Calu3 (cell line): ENCODE results near the gene C1orf198. TPM values are rescaled to one million over a fixed set of nuclear protein-coding genes. Genes with fewer than 3 reads are reported as not detected.
"Not testable (repeated sequence)": the region's sequence is repeated elsewhere in the genome, so short reads cannot be mapped to it uniquely, and the experiment has no call there.

Experiments used
- BruUV-seq: library from RNA; stranded (reverse); fragments of 400-500 nt; replicated peaks from 2 replicates; lab custom pipeline; 2021; lab: Mats Ljungman, UMichigan
- CTCF ChIA-PET: fragments of 300-600 bp; sonication (Branson Sonifier 250); formaldehyde crosslinking; loops from one replicate; lab custom pipeline; 2022; ENCODE audit warnings: antibody characterized with exemption; lab: Charles Lee
- DNase-seq: peaks from one replicate; pipeline ENCODE4 v3.0.0; 2022
- H3K27ac Mint-ChIP-seq: one replicate; pipeline ENCODE4 v1.8.0; 2022; ENCODE audit warnings: mixed read lengths; ENCODE audit not compliant: unreplicated experiment
- H3K27me3 Mint-ChIP-seq: one replicate; pipeline ENCODE4 v1.8.0; 2022; ENCODE audit warnings: mixed read lengths; ENCODE audit not compliant: unreplicated experiment
- H3K36me3 Mint-ChIP-seq: one replicate; pipeline ENCODE4 v1.8.0; 2022; ENCODE audit warnings: mild to moderate bottlenecking, moderate library complexity, mixed read lengths; ENCODE audit not compliant: insufficient read depth, unreplicated experiment
- H3K4me1 Mint-ChIP-seq: one replicate; pipeline ENCODE4 v1.8.0; 2022; ENCODE audit warnings: mild to moderate bottlenecking, low read depth, mixed read lengths; ENCODE audit not compliant: unreplicated experiment
- H3K4me3 Mint-ChIP-seq: one replicate; pipeline ENCODE4 v1.8.0; 2022; ENCODE audit warnings: mild to moderate bottlenecking, low read depth, moderate library complexity, mixed read lengths; ENCODE audit not compliant: unreplicated experiment
- H3K9me3 Mint-ChIP-seq: one replicate; pipeline ENCODE4 v1.8.0; 2022; ENCODE audit warnings: low read depth, mixed read lengths; ENCODE audit not compliant: unreplicated experiment
- intact Hi-C: fragments of 100-400 bp; cut with micrococcal nuclease; formaldehyde crosslinking; loops from one replicate; pipeline ENCODE4 v1.10.0; 2022; ENCODE audit not compliant: unreplicated experiment
- total RNA-seq: library from RNA; stranded (reverse); gene quantifications from 2 replicates; pipeline ENCODE4 v1.2.3, GENCODE V29; 2022
- TF ChIP-seq, protein P1 (sequence below): fragments of 200-600 bp; IDR thresholded peaks from one replicate; pipeline ENCODE4 v1.8.0; 2022; ENCODE audit warnings: antibody characterized with exemption; ENCODE audit not compliant: unreplicated experiment

The C1orf198 gene
- total RNA-seq, 1 experiment from 2014 or later, result 80.4 TPM

DNA sequence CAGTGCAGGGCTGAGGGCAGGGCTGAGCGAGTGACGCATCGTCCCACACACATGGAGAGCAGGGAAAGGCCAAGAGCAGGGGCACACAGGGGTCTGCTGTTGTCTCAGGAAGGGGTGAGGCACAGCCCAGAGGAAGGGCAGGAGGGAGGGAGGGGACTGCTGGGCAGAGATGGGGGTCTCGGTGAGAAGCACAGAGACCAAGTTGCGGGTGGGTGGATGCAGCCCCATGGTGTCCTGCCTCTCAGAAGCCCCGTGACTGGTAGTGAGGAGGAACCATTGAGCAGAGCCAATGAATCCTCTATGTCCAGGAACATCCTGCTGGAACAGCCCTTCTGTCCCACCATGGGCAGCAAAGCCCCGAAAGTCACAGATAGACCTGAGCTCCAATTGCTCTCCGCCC lies 17.8 kb downstream of the C1orf198 start:
- Mint-ChIP-seq H3K27me3 (no peaks in the 10 kb centered on the region), H3K9me3 (no peaks in the 10 kb centered on the region), H3K36me3 (peaks cover 22% of the 10 kb centered on the region), H3K4me1 (peaks cover 44% of the 10 kb centered on the region), H3K4me3 (no peak overlapping the region), H3K27ac (peak overlapping the region; percentile 17)
- no TSS peak for BruUV-seq
- CTCF ChIA-PET, result no interaction called here
- DNase-seq, result no peak
- intact Hi-C loops, result no loop called here
- TF ChIP-seq, protein P1, sequence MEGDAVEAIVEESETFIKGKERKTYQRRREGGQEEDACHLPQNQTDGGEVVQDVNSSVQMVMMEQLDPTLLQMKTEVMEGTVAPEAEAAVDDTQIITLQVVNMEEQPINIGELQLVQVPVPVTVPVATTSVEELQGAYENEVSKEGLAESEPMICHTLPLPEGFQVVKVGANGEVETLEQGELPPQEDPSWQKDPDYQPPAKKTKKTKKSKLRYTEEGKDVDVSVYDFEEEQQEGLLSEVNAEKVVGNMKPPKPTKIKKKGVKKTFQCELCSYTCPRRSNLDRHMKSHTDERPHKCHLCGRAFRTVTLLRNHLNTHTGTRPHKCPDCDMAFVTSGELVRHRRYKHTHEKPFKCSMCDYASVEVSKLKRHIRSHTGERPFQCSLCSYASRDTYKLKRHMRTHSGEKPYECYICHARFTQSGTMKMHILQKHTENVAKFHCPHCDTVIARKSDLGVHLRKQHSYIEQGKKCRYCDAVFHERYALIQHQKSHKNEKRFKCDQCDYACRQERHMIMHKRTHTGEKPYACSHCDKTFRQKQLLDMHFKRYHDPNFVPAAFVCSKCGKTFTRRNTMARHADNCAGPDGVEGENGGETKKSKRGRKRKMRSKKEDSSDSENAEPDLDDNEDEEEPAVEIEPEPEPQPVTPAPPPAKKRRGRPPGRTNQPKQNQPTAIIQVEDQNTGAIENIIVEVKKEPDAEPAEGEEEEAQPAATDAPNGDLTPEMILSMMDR, result no peak

DNA sequence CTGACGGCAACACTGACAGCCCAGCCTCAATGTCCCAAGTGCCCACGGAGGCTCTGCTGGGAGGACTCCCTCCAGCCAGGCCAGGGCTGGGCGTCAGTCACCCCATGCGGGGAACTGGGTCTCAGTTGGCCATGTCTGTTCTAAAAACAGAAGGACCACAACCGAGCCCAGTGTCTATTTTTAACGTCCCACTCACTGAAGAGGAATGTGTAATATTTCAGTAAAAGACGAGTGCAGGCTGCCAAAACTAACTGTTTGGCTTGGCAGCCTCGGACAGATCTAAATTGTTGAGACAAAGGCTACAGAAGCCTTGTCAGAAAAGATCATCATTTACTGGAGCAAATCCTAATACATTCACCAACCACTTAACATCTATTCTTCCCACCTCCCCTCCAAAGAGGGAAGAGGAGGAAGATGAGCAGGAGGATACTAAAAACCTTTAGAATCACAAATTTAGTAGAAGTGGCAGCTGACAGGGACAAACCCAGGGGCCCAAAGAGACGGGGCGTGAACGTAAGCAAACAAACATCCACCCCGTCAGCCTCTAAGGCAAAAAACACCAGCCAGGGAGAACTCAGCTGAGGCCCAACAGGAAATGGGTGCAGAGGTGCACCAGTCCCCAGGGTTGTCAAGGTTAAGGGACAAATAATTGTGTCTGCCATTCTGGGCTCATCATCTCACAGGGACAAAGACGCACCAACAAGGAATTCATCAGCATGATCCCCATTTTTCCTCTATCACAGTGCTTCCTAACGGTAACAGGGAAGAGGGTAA lies 18.7 kb downstream of the C1orf198 start:
- no peaks in the 10 kb centered on the region for H3K27me3 Mint-ChIP-seq
- peak overlapping the region; percentile 17 for H3K27ac Mint-ChIP-seq
- intact Hi-C loops, result no loop called here
- TF ChIP-seq, protein P1, result no peak
- BruUV-seq, result no TSS peak
- CTCF ChIA-PET, result no interaction called here
- no peaks in the 10 kb centered on the region for H3K9me3 Mint-ChIP-seq
- no peak overlapping the region for H3K4me3 Mint-ChIP-seq
- DNase-seq, result no peak
- H3K4me1 Mint-ChIP-seq, result peaks cover 35% of the 10 kb centered on the region
- peaks cover 20% of the 10 kb centered on the region for H3K36me3 Mint-ChIP-seq

DNA sequence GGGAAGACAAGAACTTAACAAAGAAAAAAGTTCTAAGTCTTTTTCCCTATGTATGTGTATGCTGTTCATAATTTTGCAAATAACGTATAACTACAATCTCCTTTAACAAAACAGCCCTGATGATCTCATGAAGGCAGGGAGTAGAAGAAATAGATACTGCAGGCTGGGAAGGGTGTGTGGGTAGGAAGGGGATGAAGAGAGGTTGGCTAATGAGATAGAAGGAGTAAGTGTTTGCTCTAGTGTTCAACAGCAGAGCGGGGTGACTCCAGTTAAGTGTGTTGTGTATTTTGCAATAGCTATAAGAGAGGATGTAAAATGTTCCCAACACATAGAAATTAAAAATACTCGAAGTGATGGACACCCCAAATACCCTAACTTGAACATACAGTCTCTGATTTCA lies 20.1 kb downstream of the C1orf198 start:
- Mint-ChIP-seq H3K27me3 (no peaks in the 10 kb centered on the region), H3K9me3 (no peaks in the 10 kb centered on the region), H3K27ac (no peak overlapping the region), H3K4me3 (no peak overlapping the region), H3K36me3 (peaks cover 24% of the 10 kb centered on the region), H3K4me1 (peaks cover 28% of the 10 kb centered on the region)
- no TSS peak for BruUV-seq
- intact Hi-C loops, result no loop called here
- DNase-seq, result no peak
- CTCF ChIA-PET, result interaction anchor here (1.2 to 1.3 kb wide), 2 partner anchors 9 to 10 kb away, joined by 3 read pairs; no protein-coding TSS in a partner anchor
- TF ChIP-seq, protein P1, result no peak

DNA sequence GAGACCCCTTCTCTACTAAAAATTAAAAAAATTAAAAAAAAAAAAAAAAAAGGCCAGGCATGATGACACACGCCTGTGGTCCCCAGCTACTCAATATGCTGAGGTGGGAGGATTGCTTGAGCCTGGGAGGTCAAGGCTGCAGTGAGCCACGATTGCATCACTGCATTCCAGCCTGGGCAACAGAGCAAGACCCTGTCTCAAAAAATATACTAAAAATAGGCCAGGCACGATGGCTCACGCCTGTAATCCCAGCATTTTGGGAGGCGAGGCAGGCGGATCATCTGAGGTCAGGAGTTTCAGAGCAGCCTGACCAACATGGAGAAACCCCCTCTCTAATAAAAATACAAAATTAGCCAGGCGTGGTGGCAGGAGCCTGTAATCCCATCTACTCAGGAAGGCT lies 23.1 kb downstream of the C1orf198 start:
- intact Hi-C loops, H3K27ac Mint-ChIP-seq, H3K4me3 Mint-ChIP-seq, H3K27me3 Mint-ChIP-seq, H3K9me3 Mint-ChIP-seq, BruUV-seq, CTCF ChIA-PET, DNase-seq: not testable (repeated sequence)
- peaks cover 21% of the 10 kb centered on the region for H3K36me3 Mint-ChIP-seq
- peaks cover 23% of the 10 kb centered on the region for H3K4me1 Mint-ChIP-seq

DNA sequence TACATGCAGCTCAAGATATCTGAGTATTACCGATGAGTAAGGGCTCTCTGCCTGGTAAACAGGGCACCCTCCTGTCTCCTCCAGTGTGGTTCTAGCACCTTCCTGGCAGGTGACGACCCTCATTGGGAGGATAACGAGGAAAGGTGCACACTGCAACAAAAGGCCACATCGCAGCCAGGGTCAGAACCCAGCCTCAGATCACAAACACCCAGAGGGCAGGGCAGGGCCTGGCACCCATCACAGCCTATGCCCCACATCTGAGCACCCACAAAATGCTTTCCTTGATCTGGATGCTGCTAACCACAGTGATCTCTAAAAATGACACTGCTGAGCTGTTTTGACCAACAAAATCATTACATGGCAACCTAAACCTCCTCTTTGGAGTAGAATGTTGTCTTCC lies 23.8 kb downstream of the C1orf198 start:
- CTCF ChIA-PET, result no interaction called here
- Mint-ChIP-seq H3K36me3 (peaks cover 18% of the 10 kb centered on the region), H3K27ac (peak overlapping the region; percentile 3), H3K4me1 (peaks cover 16% of the 10 kb centered on the region), H3K27me3 (no peaks in the 10 kb centered on the region), H3K9me3 (no peaks in the 10 kb centered on the region), H3K4me3 (no peak overlapping the region)
- TF ChIP-seq, protein P1, result no peak
- BruUV-seq, result no TSS peak
- intact Hi-C loops, result no loop called here
- no peak for DNase-seq
